NCI-H1930 (cell line): Measurements from ENCODE around the gene WASF2.
"Not testable (repeated sequence)": the region's sequence is repeated elsewhere in the genome, so short reads cannot be mapped to it uniquely, and the experiment has no call there.

Source experiments
- DNase-seq, 2 experiments: peaks; one replicate each; lab custom pipeline; 2025; lab: John Stamatoyannopoulos, UW

WASF2 gene

DNA sequence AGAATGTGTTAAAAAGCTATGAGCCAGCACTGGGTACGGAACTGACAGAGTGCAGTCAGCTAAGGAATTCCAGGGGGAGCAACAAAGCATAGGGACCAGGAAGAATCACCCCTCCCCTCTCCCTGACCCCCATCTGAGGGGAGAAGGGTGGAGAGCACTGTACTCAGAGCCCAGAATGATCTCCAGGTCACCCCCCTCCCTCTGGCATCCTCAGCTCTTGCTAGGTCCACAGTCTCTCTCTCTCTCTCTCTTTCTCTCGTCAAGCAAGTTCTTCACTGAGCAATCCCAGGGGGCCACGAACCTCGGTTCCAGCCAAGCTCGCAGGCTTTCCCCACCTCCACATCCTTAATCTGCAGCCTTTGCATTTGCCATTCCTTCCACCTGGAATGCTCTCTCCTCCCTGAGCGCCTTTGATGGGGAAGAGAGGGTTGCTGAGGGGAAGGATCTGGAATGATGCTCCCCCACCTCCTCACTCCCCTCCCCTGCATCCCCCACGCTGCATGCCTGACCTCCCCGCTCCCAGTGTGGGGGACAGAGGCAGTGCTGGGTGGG, 6.7 kb upstream of the WASF2 start:
- no peak for DNase-seq

DNA sequence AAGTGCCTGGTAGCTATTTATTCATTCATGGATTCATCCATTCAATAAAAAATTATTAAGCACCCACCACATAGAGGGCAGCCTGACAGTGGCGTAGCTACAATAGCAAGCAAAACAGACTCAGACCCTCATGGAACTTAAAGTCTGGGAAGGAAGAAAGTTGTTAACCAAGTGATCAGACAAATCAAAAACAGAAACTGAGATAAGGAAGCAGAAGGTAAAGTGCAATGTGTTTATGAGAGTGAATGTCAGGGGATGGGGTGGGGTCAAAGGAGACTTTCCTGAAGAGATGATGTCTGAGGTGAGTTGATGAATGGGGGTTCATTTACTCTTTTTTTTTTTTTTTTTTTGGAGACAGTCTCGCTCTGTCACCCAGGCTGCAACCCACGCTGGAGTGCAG, 2.8 kb upstream of the WASF2 start:
- no peak for DNase-seq

DNA sequence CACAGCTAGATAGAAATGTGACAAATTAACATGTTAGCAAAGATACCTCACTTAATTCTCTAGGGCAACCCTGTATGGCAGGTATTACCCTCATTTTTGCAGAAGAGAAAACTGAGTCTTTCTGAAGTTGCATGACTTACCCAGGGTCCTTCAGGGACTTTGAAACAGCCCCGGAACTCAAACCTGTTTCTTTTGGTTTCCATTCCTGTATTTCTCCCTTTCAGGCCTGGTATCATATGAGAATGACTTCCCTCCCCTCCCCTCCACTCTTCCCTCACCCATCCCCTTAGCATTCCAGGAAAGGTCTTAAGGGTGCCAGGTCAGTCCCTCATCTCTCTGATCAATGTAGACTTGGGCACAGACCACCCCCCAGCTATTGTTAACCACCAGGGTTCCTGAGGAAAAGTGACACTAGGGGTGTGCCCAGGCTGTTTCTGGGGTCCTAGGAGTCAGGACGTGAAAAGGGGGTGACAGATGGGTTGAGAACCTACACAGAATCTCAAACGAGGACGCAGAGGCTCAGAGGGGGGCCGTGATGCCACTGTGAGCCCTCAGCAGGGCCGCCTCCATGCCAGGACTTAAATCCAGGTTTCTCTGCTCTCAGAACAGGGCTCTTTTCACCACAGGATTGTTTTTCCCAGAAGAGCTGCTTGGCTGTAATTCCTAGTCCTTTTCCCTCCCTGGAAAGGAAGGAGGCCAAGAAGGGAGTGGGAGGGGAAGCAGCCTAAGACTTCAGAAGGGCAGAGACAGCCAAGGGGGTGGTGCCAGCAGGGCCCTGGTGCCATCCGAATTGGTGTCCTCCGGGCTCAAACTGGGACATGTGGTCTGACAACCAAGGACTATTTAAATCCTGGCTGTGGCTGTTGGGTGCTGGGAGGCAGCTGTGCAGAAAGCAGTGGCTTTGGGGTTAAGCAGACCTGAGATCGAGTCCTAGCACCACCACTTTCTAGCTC, 2.1 kb upstream of the WASF2 start:
- no peak for DNase-seq

DNA sequence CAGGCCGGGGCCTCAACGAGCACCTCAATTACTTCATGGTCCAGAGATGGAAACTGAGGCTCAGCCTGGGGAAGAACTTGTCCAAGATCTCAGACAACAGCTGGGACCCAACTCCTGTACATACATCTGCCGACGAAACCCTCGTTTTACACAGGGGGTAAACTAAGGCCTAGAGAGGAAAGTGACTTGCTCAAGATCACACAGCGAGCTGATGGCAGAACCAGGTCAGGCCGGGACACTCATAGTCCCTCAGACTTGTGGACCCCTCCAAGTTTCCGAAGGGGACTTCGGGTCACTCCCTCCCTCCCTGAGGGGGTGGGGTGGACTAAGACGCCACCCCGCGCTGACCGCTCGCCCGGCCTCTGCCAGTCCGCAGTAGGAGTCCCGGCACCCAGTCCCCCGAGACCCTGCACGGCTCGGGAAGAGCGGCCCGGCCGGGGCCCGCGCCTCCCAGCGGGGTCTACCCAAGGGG, 430 bp downstream of the WASF2 start:
- no peak for DNase-seq

DNA sequence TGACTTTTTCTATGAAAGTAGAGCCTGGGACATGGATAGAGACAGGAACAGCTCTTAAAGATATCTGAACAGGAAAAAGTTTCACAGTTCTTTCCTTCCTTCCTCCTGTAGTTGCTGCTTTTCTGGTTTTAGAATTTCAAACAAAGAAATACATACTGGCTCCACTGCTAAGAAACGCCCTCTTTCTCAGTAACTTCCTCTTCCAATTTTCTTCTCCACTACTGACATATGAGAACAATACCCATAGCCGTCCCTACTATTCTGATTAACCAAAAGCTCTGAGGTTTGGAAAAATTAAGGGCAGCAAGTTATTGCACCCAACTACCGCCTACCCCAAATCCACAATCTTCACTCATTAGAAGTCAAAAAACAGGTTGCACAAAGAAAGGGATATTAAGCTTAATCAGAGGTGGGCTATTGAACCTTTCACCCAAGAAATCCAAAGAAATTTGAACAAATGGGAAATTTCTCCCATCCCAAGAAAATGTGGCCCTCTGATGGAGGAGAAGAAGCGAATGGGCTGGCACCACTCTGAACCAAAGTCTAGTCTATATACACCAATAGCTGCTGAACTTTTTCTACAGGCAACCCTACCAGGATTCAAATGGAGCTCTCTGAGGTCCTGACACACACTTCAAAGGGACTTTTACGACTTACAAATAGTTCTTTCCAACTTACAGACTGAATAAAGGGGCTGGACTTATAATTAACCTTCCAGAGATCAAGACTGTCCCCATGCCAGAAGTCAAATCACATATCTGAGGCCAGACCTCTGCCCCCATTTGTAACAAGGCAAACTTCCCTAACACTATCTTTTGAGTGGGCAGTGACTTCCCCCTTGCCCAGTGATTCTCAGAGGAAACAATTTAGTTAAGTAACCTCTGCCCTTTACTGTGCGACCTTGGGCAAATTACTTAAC, 1.7 kb downstream of the WASF2 start:
- DNase-seq = no peak

DNA sequence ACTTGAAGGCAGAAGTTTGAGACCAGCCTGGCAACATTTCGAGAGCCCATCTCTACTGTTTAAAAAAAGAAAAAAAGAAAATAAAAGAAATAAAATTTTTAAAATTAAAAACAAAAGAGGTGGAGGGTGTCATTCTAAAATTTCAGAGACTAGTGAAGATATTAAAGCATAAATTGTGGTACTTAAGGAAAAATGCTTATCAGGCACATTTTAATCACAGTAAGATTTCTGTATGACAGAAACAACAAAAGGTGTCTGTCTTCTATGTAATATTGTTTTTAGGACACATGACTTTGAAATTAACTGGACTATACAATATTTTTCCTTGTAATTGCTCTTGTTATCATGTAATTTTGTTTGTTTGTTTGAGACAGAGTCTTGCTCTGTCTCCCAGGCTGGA, 4.6 kb downstream of the WASF2 start:
- no peak for DNase-seq

DNA sequence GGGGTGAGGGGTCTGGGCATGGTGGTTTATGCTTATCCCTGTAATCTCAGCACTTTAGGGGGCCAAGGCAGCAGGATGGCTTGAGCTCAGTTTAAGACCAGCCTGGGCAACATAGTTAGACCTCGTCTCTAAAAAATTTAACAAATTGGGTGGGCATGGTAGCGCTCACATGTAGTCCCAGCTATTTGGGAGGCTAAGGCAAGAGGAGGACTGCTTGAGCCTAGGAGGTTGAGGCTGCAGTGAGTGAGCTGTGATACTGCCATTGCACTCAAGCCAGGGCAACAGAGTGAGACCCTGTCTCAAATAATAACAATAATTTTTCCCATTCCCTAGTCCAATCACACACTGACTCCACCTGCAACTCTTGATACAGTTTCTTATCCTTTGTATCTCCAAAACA, 6.3 kb downstream of the WASF2 start:
- no peak for DNase-seq

DNA sequence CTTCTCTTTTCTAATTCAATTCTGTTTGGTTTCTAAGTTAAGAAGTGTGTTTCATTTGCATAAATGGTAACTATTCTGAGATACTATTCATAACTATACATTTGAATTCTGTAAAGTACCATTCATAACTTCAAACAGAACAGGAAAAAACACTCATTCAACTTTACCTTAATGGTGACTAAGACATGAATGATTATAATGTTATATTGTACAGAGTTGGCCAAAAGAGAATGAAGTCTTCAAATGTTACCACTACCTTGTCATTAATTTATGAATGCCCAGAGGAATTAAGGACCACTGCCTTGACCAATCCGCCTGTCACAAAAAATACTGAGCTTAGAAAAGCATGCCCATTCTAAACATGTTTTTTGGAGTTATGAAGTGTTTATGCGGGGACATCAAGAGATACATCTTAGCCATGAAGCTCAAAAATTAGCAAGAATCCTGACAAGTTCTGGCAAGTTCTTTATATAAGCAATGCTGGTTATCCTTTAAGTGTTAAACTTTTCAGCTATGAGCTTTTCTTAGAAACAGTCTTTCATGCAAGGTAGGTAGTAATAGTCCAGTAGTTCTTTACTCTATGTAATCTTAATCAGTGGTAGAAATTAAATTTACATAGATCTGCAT, 7.9 kb downstream of the WASF2 start:
- no peak for DNase-seq

DNA sequence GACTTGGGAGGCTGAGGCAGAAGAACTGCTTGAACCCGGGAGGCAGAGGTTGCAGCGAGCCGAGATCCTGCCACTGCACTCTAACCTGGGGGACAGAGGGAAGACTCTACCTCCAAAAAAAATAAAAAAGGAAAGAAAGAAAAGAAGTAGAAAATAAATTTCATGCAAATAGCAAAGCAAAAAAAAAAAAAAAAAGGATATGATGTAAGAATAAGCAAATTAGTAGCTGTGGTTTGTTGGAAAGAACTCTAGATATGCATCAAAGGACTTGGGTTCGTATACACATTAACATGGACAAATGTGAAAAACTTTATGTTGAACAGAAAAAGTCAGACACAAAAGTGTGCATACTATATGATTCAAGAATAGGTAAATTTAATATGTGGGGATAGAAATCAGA, 11.9 kb downstream of the WASF2 start:
- no peak for DNase-seq

DNA sequence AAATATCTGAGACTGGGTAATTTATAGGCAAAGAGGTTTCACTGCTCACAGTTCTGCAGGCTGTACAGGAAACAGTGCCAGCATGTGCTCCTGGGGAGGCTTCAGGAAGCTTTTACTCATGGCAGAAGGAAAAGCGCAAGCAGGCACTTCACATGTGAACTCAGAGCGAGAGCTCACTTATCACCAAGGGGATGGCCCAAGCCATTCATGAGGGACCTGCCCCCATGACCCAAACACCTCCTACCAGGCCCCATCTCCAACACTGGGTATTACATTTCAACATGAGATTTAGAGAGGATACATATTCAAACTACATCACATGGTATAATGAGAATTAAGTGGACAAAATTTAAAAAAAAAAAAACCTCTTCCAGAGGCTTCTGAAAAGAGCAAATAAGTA, 13.7 kb downstream of the WASF2 start:
- no peak for DNase-seq

DNA sequence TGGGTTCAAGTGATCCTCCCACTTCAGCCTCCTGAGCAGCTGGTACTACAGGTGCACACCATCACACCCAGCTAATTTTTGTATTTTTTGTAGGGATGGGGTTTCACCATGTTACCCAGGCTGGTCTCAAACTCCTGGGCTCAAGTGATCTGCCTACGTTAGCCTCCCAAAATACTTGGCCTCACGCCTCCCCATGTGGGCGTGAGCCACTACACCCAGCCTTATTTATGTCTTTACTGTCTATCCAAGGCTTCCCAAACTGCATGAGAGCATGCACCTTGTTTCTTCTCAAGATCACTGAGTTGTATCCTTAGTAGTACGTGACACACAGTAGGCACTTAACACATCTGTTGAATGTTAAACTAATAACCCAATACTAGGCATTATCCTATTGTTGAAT, 14.2 kb downstream of the WASF2 start:
- DNase-seq = no peak

DNA sequence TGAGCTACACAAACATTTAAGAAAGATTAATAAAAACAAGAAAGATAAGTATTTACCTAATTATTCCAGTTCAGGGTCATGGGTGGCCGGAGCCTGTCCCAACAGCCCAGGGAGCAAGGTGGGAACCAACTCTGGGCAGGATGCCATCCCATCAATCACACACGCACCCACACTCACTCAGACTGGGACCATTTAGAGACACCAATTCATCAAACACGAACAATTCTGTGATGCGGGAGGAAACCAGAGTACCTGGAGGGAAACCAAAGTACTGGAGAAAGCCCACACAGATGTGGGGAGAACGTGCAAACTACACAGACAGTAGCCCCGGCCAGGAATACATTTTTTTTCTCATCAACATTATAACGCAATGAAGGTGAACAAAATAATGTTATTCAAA, 16.2 kb downstream of the WASF2 start:
- DNase-seq = no peak

DNA sequence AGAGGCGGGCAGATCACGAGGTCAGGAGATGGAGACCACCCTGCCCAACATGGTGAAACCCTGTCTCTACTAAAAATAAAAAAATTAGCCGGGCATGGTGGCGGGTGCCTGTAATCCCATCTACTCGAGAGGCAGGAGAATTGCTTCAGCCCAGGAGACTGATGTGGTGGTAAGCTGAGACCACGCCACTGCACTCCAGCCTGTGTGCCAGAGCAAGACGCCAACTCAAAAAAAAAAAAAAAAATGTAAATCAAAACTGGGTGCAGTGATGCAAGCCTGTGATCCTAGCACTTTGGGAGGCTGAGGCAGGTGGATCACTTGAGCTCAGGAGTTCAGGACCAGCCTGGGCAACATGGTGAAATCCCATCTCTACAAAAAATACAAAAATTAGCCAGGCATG, 17.9 kb downstream of the WASF2 start:
- DNase-seq = not testable (repeated sequence)

DNA sequence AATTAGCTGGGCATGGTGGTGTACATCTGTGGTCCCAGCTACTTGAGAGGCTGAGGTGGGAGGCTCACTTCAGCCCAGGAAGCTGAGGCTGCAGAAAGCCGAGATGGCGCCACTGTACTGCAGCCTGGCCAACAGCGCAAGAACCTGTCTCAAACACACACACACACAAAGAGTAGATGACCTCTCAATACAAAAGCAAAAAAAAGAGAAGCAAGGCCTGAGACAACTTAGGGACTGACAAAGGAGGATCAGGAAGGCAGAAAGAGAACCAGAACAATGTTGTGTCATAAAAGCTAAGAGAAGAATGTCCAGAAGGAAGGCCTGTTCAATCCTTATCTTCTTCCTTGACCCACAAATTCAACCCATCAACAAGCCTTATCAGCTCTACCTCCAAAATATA, 18.5 kb downstream of the WASF2 start:
- DNase-seq = no peak

DNA sequence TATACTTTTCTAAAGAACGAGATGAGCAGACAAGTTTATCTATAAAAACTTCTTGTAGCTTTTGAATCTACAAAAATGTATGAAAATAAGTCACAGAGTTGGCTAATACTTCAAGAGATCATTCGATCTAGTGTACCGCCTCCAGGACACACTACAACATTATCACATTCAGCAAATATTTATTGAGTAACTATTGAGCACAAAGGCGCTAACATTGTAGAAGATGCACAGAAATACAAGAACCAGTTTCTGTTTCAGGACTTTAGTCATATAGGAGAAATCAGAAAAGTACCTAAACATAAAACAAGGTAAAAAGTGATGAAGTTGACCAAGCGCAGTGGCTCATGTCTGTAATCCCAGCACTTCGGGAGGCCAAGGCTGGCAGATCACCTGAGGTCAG, 20.6 kb downstream of the WASF2 start:
- DNase-seq = no peak

DNA sequence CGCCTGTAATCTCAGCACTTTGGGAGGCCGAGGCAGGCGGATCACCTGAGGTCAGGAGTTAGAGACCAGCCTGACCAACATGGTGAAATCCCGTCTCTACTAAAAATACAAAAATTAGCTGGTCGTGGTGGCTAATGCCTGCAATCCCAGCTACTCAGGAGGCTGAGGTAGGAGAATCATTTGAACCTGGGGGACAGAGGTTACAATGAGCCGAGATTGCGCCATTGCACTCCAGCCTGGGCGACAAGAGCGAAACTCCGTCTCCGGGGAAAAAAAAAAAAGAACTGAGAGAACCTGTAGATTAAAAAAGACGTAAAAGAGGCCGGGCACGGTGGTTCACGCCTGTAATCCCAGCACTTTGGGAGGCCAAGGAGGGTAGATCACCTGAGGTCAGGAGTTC, 21.6 kb downstream of the WASF2 start:
- DNase-seq = not testable (repeated sequence)

DNA sequence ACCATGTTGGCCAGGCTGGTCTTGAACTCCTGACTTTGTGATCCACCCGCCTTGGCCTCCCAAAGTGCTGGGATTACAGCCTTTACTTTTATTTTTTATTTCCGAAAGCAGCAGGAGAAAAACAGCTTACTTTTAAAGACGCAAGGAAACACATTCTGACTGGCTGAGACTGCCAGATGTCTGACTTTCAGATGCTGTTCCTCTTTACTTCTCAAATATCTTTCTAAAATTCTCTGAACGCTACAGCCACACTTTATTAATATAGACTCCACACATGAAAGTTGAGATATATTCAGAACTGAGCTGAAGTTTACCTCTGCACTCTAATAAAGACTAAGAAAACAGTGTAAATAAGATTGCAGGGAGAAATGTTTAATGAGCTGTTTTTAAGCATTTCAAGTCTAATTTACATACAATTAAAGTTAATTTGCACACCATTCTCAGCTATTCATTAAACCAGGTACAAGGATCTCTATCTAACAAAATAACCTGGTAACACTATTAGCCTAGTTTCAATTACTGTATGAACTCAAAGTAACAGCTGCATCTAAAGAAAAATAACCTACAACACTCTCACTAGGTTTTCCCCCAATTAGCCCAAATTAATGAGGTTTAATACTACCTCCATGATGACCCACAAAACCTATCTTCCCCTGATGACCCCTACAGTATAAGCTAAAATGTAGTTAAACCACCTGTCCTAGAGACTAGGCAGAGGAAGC, 24.9 kb downstream of the WASF2 start:
- DNase-seq = no peak

DNA sequence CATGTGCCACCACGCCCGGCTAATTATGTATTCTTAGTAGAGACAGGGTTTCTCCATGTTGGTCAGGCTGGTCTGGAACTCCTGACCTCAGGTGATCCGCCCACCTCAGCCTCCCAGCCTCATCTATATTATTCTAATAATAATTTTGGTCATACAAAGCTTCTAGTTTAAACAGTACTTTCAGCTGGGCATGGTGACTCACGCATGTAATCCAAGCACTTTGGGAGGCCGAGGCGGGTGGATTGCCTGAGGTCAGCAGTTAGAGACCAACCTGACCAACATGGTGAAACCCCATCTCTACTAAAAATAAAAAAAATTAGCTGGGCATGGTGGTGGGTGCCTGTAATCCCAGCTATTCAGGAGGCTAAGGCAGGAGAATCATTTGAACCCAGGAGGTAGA, 26.1 kb downstream of the WASF2 start:
- DNase-seq = not testable (repeated sequence)

DNA sequence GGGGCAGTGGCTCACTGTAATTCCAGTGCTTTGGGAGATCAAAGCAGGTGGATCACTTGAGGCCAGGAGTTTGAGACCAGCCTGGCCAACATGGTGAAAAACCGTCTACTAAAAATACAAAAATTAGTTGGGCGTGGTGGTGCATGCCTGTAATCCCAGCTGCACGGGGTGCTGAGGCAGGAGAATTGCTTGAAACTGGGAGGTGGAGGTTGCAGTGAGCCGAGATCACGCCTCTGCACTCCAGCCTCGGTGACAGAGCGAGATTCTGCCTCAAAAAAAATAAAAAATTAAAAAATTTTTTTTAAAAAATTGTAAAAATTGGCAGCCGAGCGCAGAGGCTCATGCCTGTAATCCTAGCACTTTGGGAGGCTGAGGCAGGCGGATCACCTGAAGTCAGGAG, 31.4 kb downstream of the WASF2 start:
- not testable (repeated sequence) for DNase-seq

DNA sequence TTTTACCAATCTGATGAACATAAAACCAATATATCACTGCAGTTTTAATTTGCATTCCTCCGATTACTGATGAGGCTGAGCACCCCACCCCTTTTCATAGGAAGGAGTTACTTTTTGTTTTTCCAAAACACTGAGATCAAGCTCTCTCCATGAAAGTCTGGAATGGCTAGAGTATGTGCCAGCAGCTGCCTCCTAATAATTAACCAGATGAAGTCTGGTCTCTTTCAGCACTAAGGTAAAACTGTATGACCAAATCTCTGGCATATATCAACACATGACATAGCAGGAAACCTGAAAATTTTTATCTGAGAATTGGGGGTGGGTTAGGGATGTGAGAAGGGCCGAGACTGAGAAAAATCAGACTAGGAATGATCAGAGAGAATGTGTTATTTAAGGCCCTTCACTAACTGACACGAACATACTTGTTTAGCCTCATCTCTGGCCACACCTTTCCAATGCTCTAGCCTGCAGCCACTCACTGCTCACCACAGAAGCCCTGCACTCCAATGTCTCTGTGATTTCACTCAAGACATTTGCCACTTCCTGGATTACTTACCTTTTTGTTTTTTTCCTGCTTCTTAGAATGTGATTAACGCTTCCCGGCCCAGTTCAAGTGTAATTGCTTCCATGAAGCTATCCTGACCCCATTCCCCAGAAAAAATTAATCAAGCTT, 34.7 kb downstream of the WASF2 start:
- no peak for DNase-seq

DNA sequence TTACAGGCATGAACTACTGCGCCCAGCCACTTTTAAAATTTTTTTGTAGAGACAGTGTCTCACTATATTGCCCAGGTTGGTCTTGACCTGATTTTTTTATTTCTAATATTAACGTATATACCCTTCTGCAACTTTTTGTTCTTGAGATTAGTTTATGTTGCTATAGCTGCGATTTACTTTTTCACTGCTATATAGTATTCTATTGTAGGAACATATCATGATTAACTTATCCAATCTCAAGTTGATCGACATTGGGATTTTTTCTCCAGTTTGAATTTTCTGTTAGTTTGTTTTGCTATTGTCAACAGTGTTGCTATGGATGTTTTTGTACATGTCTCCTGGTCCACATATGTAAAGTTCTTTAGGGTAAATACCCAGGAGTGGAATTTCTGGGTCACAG, 35.4 kb downstream of the WASF2 start:
- DNase-seq = no peak
